HEK293 (cell line): ENCODE data around the gene PYDC1.

Experiments used
- CTCF ChIA-PET: fragments of 350-600 bp; formaldehyde crosslinking; extraction: SDS; loops from one replicate; lab custom pipeline; 2021; ENCODE audit warnings: antibody characterized with exemption; lab: Yijun Ruan, JAX
- POLR2A ChIA-PET: fragments of 300-600 bp; formaldehyde crosslinking; extraction: SDS; loops from one replicate; lab custom pipeline; 2020; ENCODE audit warnings: antibody characterized with exemption, inconsistent platforms; lab: Yijun Ruan, JAX
- H3K27ac ChIP-seq: fragments of 200-500 bp; sonication (Bioruptor generic); 2 replicates; pipeline ENCODE4 v1.5.1; 2014; ENCODE audit warnings: low read depth, low read length, control low read depth, inconsistent platforms; ENCODE audit errors: extremely low read depth
- H3K36me3 ChIP-seq, 2 experiments: fragments of 200-500 bp in 1 of 2; sonication (Bioruptor generic) in 1 of 2; 1 replicate in 1 of 2; 2 replicates in 1 of 2; pipeline ENCODE4 v1.5.1; 2014 to 2017; ENCODE audit warnings: inconsistent platforms in 2 of 2, low read length in 2 of 2; ENCODE audit not compliant: control insufficient read depth in 2 of 2, insufficient read depth in 1 of 2
- H3K4me1 ChIP-seq: fragments of 200-500 bp; sonication (Bioruptor generic); 2 replicates; pipeline ENCODE4 v1.5.1; 2014; ENCODE audit warnings: mild to moderate bottlenecking, low read length, inconsistent platforms; ENCODE audit not compliant: control insufficient read depth, insufficient read depth
- H3K4me3 ChIP-seq: 2 replicates; pipeline ENCODE4 v1.5.1; 2011; ENCODE audit warnings: low read depth, mild to moderate bottlenecking, control low read depth, low read length, moderate library complexity
- H3K9me3 ChIP-seq: fragments of 200-500 bp; sonication (Bioruptor generic); 2 replicates; pipeline ENCODE4 v1.5.1; 2014; ENCODE audit warnings: low read depth, low read length, inconsistent platforms; ENCODE audit not compliant: control insufficient read depth, insufficient read depth
- BCL11A ChIP-seq: fragments of 450-650 bp; formaldehyde crosslinking; IDR thresholded peaks from 2 replicates; pipeline ENCODE4 v1.5.1; 2016; ENCODE audit warnings: low read depth, missing biosample characterization, missing genetic modification characterization
- MYNN ChIP-seq: fragments of 450-650 bp; formaldehyde crosslinking; IDR thresholded peaks from 2 replicates; pipeline ENCODE4 v1.5.1; 2016; ENCODE audit warnings: missing biosample characterization, missing genetic modification characterization, borderline replicate concordance
- SP3 ChIP-seq: fragments of 450-650 bp; formaldehyde crosslinking; IDR thresholded peaks from 2 replicates; pipeline ENCODE4 v1.5.1; 2016; ENCODE audit warnings: missing biosample characterization, missing genetic modification characterization
- ZBTB10 ChIP-seq: fragments of 450-650 bp; formaldehyde crosslinking; IDR thresholded peaks from 2 replicates; pipeline ENCODE4 v1.5.1; 2016; ENCODE audit warnings: missing biosample characterization, missing genetic modification characterization
- ZNF174 ChIP-seq: fragments of 450-650 bp; formaldehyde crosslinking; IDR thresholded peaks from 2 replicates; pipeline ENCODE4 v1.5.0; 2017; ENCODE audit warnings: missing biosample characterization, mild to moderate bottlenecking, missing genetic modification characterization
- ZNF175 ChIP-seq: fragments of 450-650 bp; formaldehyde crosslinking; IDR thresholded peaks from 2 replicates; pipeline ENCODE4 v1.5.1; 2016; ENCODE audit warnings: missing biosample characterization, missing genetic modification characterization
- ZNF274 ChIP-seq, 2 experiments: fragments of 200-500 bp in 1 of 2; fragments of 450-650 bp in 1 of 2; sonication (Bioruptor generic) in 1 of 2; formaldehyde crosslinking in 1 of 2; IDR thresholded peaks; 2 replicates each; pipeline versions ENCODE4 v1.5.1 to v1.6.1; 2014 to 2016; ENCODE audit warnings: borderline replicate concordance in 1 of 2, inconsistent platforms in 1 of 2, low read length in 1 of 2, missing biosample characterization in 1 of 2, missing genetic modification characterization in 1 of 2
- ZNF398 ChIP-seq: fragments of 450-650 bp; formaldehyde crosslinking; IDR thresholded peaks from 2 replicates; pipeline ENCODE4 v1.5.1; 2017; ENCODE audit warnings: missing biosample characterization, missing genetic modification characterization
- ZNF48 ChIP-seq: fragments of 450-650 bp; formaldehyde crosslinking; IDR thresholded peaks from 2 replicates; pipeline ENCODE4 v1.5.1; 2016; ENCODE audit warnings: missing biosample characterization, missing genetic modification characterization
- ZNF501 ChIP-seq: fragments of 450-650 bp; formaldehyde crosslinking; IDR thresholded peaks from 2 replicates; pipeline ENCODE4 v1.5.1; 2016; ENCODE audit warnings: missing biosample characterization, missing genetic modification characterization
- ZNF660 ChIP-seq: fragments of 450-650 bp; IDR thresholded peaks from 2 replicates; pipeline ENCODE4 v1.5.1; 2018; ENCODE audit warnings: missing biosample characterization, mild to moderate bottlenecking, missing genetic modification characterization
- ZNF701 ChIP-seq: fragments of 450-650 bp; formaldehyde crosslinking; IDR thresholded peaks from 2 replicates; pipeline ENCODE4 v1.5.1; 2016; ENCODE audit warnings: missing biosample characterization, missing genetic modification characterization
- ZNF785 ChIP-seq: fragments of 450-650 bp; formaldehyde crosslinking; IDR thresholded peaks from 2 replicates; pipeline ENCODE4 v1.5.1; 2016; ENCODE audit warnings: missing biosample characterization, missing genetic modification characterization
- TF ChIP-seq, protein P1 (sequence below): fragments of 450-650 bp; formaldehyde crosslinking; IDR thresholded peaks from 2 replicates; pipeline ENCODE4 v1.5.1; 2016; ENCODE audit warnings: missing biosample characterization, missing genetic modification characterization
- TF ChIP-seq, protein P2 (sequence below): fragments of 450-650 bp; formaldehyde crosslinking; IDR thresholded peaks from 2 replicates; pipeline ENCODE4 v1.5.1; 2016; ENCODE audit warnings: missing biosample characterization, missing genetic modification characterization, borderline replicate concordance
- TF ChIP-seq, protein P3 (sequence below): fragments of 450-650 bp; formaldehyde crosslinking; IDR thresholded peaks from 2 replicates; pipeline ENCODE4 v1.5.1; 2016; ENCODE audit warnings: missing biosample characterization, missing genetic modification characterization

The PYDC1 gene

DNA sequence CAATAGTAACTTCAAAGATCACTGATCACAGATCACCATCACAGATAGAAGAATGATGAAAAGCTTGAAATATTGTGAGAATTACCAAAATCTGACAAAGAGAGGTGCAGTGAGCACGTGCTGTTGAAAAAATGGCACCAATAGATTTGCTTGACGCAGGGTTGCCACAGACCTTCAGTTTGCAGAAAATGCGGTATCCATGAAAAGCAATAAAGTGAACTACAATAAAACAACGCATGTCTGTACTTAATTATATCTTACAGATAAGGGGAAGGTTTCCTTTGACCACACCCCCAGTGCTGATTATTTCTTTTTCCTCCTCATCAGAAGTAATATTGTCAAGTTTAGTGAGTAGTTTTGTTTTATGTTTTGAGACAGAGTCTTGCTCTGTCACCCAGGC lies 21.1 kb upstream of the PYDC1 start:
- no peak for TF ChIP-seq ZNF701
- no peak for TF ChIP-seq SP3 (tag by site-specific recombination)
- Histone ChIP-seq H3K36me3 (no peaks in the 10 kb centered on the region), H3K4me3 (no peak overlapping the region), H3K27ac (no peak overlapping the region), H3K4me1 (no peaks in the 10 kb centered on the region), H3K9me3 (no peaks in the 10 kb centered on the region)
- ChIA-PET POLR2A (no interaction called here), CTCF (interaction anchor here (0.7 to 0.8 kb wide), 2 partner anchors 130 to 458 kb away, joined by 3 read pairs; no protein-coding TSS in a partner anchor)

DNA sequence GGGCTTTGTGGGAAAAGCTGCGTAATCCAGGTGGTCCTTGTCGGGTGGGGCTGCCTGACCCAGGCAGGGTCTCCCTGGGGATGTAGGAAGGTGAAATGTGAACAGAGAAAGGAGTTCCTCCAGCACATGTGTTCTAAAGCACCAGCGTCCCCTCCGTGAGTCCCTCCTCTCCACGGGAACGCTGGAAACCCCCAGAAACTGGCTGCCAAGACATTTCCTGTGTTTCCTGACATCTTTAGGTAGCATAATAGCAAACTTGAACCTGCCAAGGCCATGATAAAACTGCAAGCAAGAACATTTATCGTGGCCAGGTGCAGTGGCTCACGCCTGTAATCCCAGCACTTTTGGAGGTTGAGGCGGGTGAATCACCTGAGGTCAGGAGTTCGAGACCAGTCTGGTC lies 12.6 kb upstream of the PYDC1 start:
- H3K36me3 ChIP-seq = no peaks in the 10 kb centered on the region
- ChIA-PET POLR2A (no interaction called here), CTCF (interaction anchor here (0.6 kb wide), 1 partner anchor 40 kb away, joined by 3 read pairs; no protein-coding TSS in a partner anchor)
- H3K27ac ChIP-seq = no peak overlapping the region
- no peaks in the 10 kb centered on the region for H3K4me1 ChIP-seq
- H3K9me3 ChIP-seq = no peaks in the 10 kb centered on the region
- TF ChIP-seq MYNN (no peak), ZNF398 (tag by site-specific recombination) (no peak), ZNF660 (tag by site-specific recombination) (no peak), ZNF175 (no peak), ZNF48 (tag by site-specific recombination) (no peak), ZBTB10 (tag by site-specific recombination) (no peak), ZNF174 (tag by site-specific recombination) (no peak), ZNF785 (tag by site-specific recombination) (no peak), ZNF274 (IDR thresholded peaks at IDR 0.05; ENCODE audit: low read length) (no peak), ZNF274 (tag by site-specific recombination; IDR thresholded peaks at IDR 0.05; ENCODE audit: borderline replicate concordance) (no peak), ZNF501 (no peak), BCL11A (tag by site-specific recombination) (no peak)
- TF ChIP-seq, protein P1, sequence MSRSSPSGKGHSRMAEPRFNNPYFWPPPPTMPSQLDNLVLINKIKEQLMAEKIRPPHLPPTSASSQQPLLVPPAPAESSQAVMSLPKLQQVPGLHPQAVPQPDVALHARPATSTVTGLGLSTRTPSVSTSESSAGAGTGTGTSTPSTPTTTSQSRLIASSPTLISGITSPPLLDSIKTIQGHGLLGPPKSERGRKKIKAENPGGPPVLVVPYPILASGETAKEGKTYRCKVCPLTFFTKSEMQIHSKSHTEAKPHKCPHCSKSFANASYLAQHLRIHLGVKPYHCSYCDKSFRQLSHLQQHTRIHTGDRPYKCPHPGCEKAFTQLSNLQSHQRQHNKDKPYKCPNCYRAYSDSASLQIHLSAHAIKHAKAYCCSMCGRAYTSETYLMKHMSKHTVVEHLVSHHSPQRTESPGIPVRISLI = no peak
- TF ChIP-seq, protein P2, sequence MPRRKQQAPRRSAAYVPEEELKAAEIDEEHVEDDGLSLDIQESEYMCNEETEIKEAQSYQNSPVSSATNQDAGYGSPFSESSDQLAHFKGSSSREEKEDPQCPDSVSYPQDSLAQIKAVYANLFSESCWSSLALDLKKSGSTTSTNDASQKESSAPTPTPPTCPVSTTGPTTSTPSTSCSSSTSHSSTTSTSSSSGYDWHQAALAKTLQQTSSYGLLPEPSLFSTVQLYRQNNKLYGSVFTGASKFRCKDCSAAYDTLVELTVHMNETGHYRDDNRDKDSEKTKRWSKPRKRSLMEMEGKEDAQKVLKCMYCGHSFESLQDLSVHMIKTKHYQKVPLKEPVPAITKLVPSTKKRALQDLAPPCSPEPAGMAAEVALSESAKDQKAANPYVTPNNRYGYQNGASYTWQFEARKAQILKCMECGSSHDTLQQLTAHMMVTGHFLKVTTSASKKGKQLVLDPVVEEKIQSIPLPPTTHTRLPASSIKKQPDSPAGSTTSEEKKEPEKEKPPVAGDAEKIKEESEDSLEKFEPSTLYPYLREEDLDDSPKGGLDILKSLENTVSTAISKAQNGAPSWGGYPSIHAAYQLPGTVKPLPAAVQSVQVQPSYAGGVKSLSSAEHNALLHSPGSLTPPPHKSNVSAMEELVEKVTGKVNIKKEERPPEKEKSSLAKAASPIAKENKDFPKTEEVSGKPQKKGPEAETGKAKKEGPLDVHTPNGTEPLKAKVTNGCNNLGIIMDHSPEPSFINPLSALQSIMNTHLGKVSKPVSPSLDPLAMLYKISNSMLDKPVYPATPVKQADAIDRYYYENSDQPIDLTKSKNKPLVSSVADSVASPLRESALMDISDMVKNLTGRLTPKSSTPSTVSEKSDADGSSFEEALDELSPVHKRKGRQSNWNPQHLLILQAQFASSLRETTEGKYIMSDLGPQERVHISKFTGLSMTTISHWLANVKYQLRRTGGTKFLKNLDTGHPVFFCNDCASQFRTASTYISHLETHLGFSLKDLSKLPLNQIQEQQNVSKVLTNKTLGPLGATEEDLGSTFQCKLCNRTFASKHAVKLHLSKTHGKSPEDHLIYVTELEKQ (tag by site-specific recombination) = no peak
- TF ChIP-seq, protein P3, sequence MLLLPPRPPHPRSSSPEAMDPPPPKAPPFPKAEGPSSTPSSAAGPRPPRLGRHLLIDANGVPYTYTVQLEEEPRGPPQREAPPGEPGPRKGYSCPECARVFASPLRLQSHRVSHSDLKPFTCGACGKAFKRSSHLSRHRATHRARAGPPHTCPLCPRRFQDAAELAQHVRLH (tag by site-specific recombination) = no peak
- no peak overlapping the region for H3K4me3 ChIP-seq
